Panc1 (cell line): ENCODE data around the gene ILDR1. TPM values are rescaled to one million over a fixed set of nuclear protein-coding genes. Genes with fewer than 3 reads are reported as not detected.

ENCODE experiments used
- ATAC-seq: fragments of 200-7000 bp; cut with Tn5 transposase; 2 replicates; pipeline ENCODE4 v1.9.1; 2020; ENCODE audit warnings: mild to moderate bottlenecking, moderate library complexity
- BruUV-seq: library from RNA; stranded (reverse); fragments of 400-500 nt; replicated peaks from 2 replicates; lab custom pipeline; 2021; lab: Mats Ljungman, UMichigan
- CTCF ChIA-PET: fragments of 300-600 bp; sonication (Branson Sonifier 250); formaldehyde crosslinking; loops from one replicate; lab custom pipeline; 2022; ENCODE audit warnings: antibody characterized with exemption; lab: Charles Lee
- POLR2A ChIA-PET: fragments of 300-600 bp; sonication (Branson Sonifier 250); formaldehyde crosslinking; loops from one replicate; lab custom pipeline; 2022; ENCODE audit warnings: antibody characterized with exemption; lab: Charles Lee
- DNase-seq: peaks from one replicate; pipeline ENCODE4 v3.0.0-alpha.2; 2010; ENCODE audit warnings: low read depth, low spot score
- H3K27ac ChIP-seq: 2 replicates; pipeline ENCODE4 v1.5.1; 2011; ENCODE audit warnings: mild to moderate bottlenecking, low read length, inconsistent platforms
- H3K27me3 ChIP-seq: fragments of 200-500 bp; sonication (Bioruptor generic); 2 replicates; pipeline ENCODE4 v1.6.0; 2014; ENCODE audit warnings: low read length, inconsistent platforms; ENCODE audit not compliant: control insufficient read depth, insufficient read depth
- H3K36me3 ChIP-seq: fragments of 200-500 bp; sonication (Bioruptor generic); 2 replicates; pipeline ENCODE4 v1.5.1; 2014; ENCODE audit warnings: inconsistent platforms, mild to moderate bottlenecking, low read length, moderate library complexity; ENCODE audit not compliant: control insufficient read depth, insufficient read depth
- H3K4me1 ChIP-seq: 2 replicates; pipeline ENCODE4 v1.5.1; 2011; ENCODE audit warnings: inconsistent platforms, mild to moderate bottlenecking, low read length, moderate library complexity; ENCODE audit not compliant: control insufficient read depth, insufficient read depth
- H3K4me3 ChIP-seq, 2 experiments: 2 replicates each; pipeline ENCODE4 v1.5.1; 2011 to 2012; ENCODE audit warnings: low read depth in 2 of 2, low read length in 2 of 2, mild to moderate bottlenecking in 2 of 2, inconsistent platforms in 1 of 2, moderate library complexity in 1 of 2
- H3K9me3 ChIP-seq: fragments of 200-500 bp; sonication (Bioruptor generic); 2 replicates; pipeline ENCODE4 v1.5.1; 2014; ENCODE audit warnings: low read depth, mild to moderate bottlenecking, inconsistent platforms, low read length, moderate library complexity; ENCODE audit not compliant: control insufficient read depth, insufficient read depth
- CTCF ChIP-seq: fragments of 450-650 bp; IDR thresholded peaks from 2 replicates; pipeline ENCODE4 v1.5.1; 2017; ENCODE audit warnings: mild to moderate bottlenecking
- POLR2AphosphoS5 ChIP-seq: IDR thresholded peaks from 2 replicates; pipeline ENCODE4 v1.6.1; 2012; ENCODE audit warnings: mild to moderate bottlenecking, low read depth, low read length, moderate library complexity
- REST ChIP-seq, 2 experiments: IDR thresholded peaks; 2 replicates each; pipeline ENCODE4 v1.6.1; 2011 to 2012; ENCODE audit warnings: low read depth in 2 of 2, control low read depth in 1 of 2, low read length in 1 of 2, mild to moderate bottlenecking in 1 of 2, moderate library complexity in 1 of 2; ENCODE audit not compliant: insufficient read depth in 1 of 2
- SIN3A ChIP-seq: IDR thresholded peaks from 2 replicates; pipeline ENCODE4 v1.6.1; 2012; ENCODE audit warnings: low read depth, mild to moderate bottlenecking, low read length, moderate library complexity, borderline replicate concordance; ENCODE audit not compliant: insufficient read depth
- TCF7L2 ChIP-seq: IDR thresholded peaks from 2 replicates; pipeline ENCODE4 v1.6.1; 2011; ENCODE audit warnings: mild to moderate bottlenecking, low read depth, low read length, inconsistent platforms
- in situ Hi-C: cut with HindIII; loops from 2 replicates; pipeline ENCODE4 v1.10.0; 2016; ENCODE audit warnings: low sequenced_read_pairs, low pct_unique_long_range_greater_than_20kb
- intact Hi-C: fragments of 100-400 bp; cut with micrococcal nuclease; formaldehyde crosslinking; loops from one replicate; pipeline ENCODE4 v1.10.0; 2022; ENCODE audit not compliant: unreplicated experiment
- total RNA-seq: library from RNA; stranded (reverse); gene quantifications from one replicate; pipeline ENCODE4 v1.2.1, GENCODE V29; 2021; ENCODE audit not compliant: unreplicated experiment

The ILDR1 gene
- total RNA-seq, 1 experiment from 2014 or later = not detected

- in situ Hi-C loops (no loop called here), intact Hi-C loops (no loop called here)
- Histone ChIP-seq H3K9me3 (no peaks in the 10 kb centered on the region), H3K36me3 (no peaks in the 10 kb centered on the region), H3K27me3 (no peaks in the 10 kb centered on the region), H3K4me1 (no peaks in the 10 kb centered on the region), H3K27ac (no peak overlapping the region), H3K4me3 (no peak overlapping the region)
- TF ChIP-seq TCF7L2 (peak; percentile 74; the same call in 1 of the 2 replicates), POLR2AphosphoS5 (no peak)
- BruUV-seq = no TSS peak
- DNase-seq (no peak), ATAC-seq (peak; percentile 51; the same call in 1 of the 2 replicates)
- ChIA-PET POLR2A (no interaction called here), CTCF (no interaction called here)
Observed at GRCh38 chr3:121970047-121970446, 52.0 kb downstream of the ILDR1 start.

- no peak for TF ChIP-seq TCF7L2
- no peak for TF ChIP-seq POLR2AphosphoS5
- no peak for TF ChIP-seq CTCF
- TF ChIP-seq REST (IDR thresholded peaks at IDR 0.05; ENCODE audit: insufficient read depth in 1 of 2, low read depth in 2 of 2, low read length in 1 of 2) = no peak
- Histone ChIP-seq H3K9me3 (no peaks in the 10 kb centered on the region), H3K4me3 (no peak overlapping the region), H3K27me3 (no peaks in the 10 kb centered on the region), H3K4me1 (no peaks in the 10 kb centered on the region), H3K27ac (no peak overlapping the region), H3K36me3 (no peaks in the 10 kb centered on the region)
- ChIA-PET POLR2A (no interaction called here), CTCF (no interaction called here)
- DNase-seq (no peak), ATAC-seq (no peak)
- intact Hi-C loops = no loop called here
- in situ Hi-C loops = no loop called here
- no TSS peak for BruUV-seq
Observed at GRCh38 chr3:121969631-121970030, 52.4 kb downstream of the ILDR1 start.

- BruUV-seq = no TSS peak
- POLR2A ChIA-PET = no interaction called here
- ATAC-seq (no peak), DNase-seq (no peak)
- CTCF ChIA-PET = no interaction called here
- H3K9me3 ChIP-seq = no peaks in the 10 kb centered on the region
- 0 out of 2 replicates have a peak, but pooled peaks cover 2% of the 10 kb centered on the region for H3K27me3 ChIP-seq
- intact Hi-C loops = no loop called here
- TF ChIP-seq REST (IDR thresholded peaks at IDR 0.05; ENCODE audit: insufficient read depth in 1 of 2, low read depth in 2 of 2, low read length in 1 of 2) (no peak), POLR2AphosphoS5 (no peak), TCF7L2 (no peak), SIN3A (no peak), CTCF (no peak)
- no peaks in the 10 kb centered on the region for H3K36me3 ChIP-seq
- H3K27ac ChIP-seq = no peak overlapping the region
- no peak overlapping the region for H3K4me3 ChIP-seq
- in situ Hi-C loops = no loop called here
- no peaks in the 10 kb centered on the region for H3K4me1 ChIP-seq
Observed at GRCh38 chr3:121963608-121964007, 58.4 kb downstream of the ILDR1 start.
